ENCODE results near the gene SEC23IP.
"Not testable (repeated sequence)": the region's sequence is repeated elsewhere in the genome, so short reads cannot be mapped to it uniquely, and the experiment has no call there.

DNA sequence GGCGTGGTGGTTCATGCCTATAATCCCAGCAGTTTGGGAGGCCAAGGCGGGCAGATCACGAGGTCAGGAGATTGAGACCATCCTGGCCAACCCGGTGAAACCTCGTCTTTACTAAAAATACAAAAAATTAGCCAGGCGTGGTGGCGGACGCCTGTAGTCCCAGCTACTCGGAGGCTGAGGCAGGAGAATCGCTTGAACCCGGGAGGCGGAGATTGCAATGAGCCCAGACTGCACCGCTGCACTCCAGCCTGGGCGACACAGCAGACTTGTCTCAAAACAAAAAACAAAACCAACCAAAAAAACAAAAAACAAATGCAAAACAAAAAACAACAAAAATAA lies 712 bp upstream of the SEC23IP start:
- TF ChIP-seq, protein P1, sequence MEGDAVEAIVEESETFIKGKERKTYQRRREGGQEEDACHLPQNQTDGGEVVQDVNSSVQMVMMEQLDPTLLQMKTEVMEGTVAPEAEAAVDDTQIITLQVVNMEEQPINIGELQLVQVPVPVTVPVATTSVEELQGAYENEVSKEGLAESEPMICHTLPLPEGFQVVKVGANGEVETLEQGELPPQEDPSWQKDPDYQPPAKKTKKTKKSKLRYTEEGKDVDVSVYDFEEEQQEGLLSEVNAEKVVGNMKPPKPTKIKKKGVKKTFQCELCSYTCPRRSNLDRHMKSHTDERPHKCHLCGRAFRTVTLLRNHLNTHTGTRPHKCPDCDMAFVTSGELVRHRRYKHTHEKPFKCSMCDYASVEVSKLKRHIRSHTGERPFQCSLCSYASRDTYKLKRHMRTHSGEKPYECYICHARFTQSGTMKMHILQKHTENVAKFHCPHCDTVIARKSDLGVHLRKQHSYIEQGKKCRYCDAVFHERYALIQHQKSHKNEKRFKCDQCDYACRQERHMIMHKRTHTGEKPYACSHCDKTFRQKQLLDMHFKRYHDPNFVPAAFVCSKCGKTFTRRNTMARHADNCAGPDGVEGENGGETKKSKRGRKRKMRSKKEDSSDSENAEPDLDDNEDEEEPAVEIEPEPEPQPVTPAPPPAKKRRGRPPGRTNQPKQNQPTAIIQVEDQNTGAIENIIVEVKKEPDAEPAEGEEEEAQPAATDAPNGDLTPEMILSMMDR (IDR thresholded peaks at IDR 0.05), result not testable (repeated sequence)
- not testable (repeated sequence) for TF ChIP-seq POLR2A (IDR thresholded peaks at IDR 0.05)

All from prostate gland (tissue), 2 donors.